Progenitor cell of endocrine pancreas (in vitro differentiated cells): ENCODE results near the gene ADGRG6. TPM values are rescaled to one million over a fixed set of nuclear protein-coding genes. Genes with fewer than 3 reads are reported as not detected.

ENCODE experiments used
- DNase-seq: peaks from one replicate; pipeline ENCODE4 v3.0.0; 2021; ENCODE audit warnings: low spot score; ENCODE audit not compliant: unreplicated experiment
- H3K27ac Mint-ChIP-seq: 2 replicates; pipeline ENCODE4 v1.8.0; 2021; ENCODE audit warnings: mild to moderate bottlenecking, moderate library complexity, mixed read lengths
- H3K27me3 Mint-ChIP-seq: 2 replicates; pipeline ENCODE4 v1.8.0; 2021; ENCODE audit warnings: mixed read lengths
- H3K36me3 Mint-ChIP-seq: 2 replicates; pipeline ENCODE4 v1.8.0; 2022; ENCODE audit warnings: mixed read lengths; ENCODE audit not compliant: insufficient read depth
- H3K4me1 Mint-ChIP-seq: 2 replicates; pipeline ENCODE4 v1.8.0; 2021; ENCODE audit warnings: low read depth, mixed read lengths
- H3K4me3 Mint-ChIP-seq: 2 replicates; pipeline ENCODE4 v1.8.0; 2021; ENCODE audit warnings: low read depth, mild to moderate bottlenecking, moderate library complexity, mixed read lengths
- H3K9me3 Mint-ChIP-seq: 2 replicates; pipeline ENCODE4 v1.8.0; 2021; ENCODE audit warnings: low read depth, mixed read lengths
- total RNA-seq: library from RNA; stranded (reverse); gene quantifications from 2 replicates; pipeline ENCODE4 v1.2.1, GENCODE V29; 2021
- TF ChIP-seq, protein P1 (sequence below): fragments of 200-600 bp; sonication (generic); IDR thresholded peaks from one replicate; pipeline ENCODE4 v1.5.0; 2021; ENCODE audit warnings: antibody characterized with exemption, mild to moderate bottlenecking; ENCODE audit not compliant: unreplicated experiment

ADGRG6 gene
- total RNA-seq, 1 donor from 2014 or later, result 126 TPM

DNA sequence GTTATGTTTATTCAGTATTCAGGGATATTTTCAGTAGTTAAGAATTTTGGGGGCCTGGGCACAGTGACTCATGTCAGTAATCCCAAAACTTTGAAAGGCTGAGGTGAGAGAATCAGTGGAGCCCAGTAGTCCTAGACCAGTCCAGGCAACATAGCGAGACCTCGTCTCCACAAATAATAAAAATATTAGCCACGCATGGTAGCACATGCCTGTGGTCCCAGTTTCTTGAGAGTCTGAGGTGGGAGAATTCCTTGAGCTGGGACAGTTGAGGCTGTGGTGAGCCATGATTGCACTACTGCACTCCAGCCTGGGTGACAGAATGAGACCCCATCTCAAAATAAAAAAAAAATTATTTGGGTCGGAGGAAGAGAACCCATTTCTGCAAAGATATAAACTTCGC, 20.3 kb downstream of the ADGRG6 start:
- TF ChIP-seq, protein P1, sequence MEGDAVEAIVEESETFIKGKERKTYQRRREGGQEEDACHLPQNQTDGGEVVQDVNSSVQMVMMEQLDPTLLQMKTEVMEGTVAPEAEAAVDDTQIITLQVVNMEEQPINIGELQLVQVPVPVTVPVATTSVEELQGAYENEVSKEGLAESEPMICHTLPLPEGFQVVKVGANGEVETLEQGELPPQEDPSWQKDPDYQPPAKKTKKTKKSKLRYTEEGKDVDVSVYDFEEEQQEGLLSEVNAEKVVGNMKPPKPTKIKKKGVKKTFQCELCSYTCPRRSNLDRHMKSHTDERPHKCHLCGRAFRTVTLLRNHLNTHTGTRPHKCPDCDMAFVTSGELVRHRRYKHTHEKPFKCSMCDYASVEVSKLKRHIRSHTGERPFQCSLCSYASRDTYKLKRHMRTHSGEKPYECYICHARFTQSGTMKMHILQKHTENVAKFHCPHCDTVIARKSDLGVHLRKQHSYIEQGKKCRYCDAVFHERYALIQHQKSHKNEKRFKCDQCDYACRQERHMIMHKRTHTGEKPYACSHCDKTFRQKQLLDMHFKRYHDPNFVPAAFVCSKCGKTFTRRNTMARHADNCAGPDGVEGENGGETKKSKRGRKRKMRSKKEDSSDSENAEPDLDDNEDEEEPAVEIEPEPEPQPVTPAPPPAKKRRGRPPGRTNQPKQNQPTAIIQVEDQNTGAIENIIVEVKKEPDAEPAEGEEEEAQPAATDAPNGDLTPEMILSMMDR, result no peak
- no peaks in the 10 kb centered on the region for H3K9me3 Mint-ChIP-seq
- peaks cover 44% of the 10 kb centered on the region for H3K4me1 Mint-ChIP-seq
- no peaks in the 10 kb centered on the region for H3K27me3 Mint-ChIP-seq
- H3K4me3 Mint-ChIP-seq, result no peak overlapping the region
- DNase-seq, result no peak
- peaks cover 6% of the 10 kb centered on the region for H3K36me3 Mint-ChIP-seq
- no peak overlapping the region for H3K27ac Mint-ChIP-seq

DNA sequence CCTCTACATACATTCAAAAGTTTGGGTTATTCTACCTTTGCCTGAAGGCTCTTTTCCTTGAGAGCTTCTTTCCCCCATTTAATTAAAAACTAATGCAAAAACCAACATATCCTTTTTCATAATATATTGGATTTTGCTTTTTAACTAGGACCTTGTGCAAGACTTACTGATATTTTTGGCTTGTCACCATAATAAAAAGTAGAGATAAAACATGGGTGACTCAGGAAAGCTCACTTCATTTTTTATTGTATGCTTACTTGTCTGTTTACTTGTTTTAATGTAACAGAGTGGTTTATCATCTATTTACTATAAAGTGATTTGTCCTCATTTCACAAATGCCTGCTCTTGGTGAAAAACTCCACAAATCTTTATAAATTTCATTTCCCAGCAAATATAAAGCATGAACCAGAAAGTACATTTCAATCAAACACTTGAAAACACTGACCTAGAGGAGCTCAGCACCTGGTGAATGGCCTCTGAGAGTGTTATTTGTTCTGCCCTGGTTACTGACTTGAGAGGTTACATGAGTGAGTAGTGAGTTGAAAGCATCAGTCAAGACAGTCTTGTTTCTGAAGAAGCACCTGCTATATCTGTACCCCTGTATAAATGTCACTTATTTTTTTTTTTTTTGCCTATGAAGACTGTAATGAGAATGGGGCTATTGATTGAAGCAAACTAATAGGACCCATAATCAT, 20.8 kb downstream of the ADGRG6 start:
- H3K4me1 Mint-ChIP-seq, result peaks cover 40% of the 10 kb centered on the region
- no peak overlapping the region for H3K4me3 Mint-ChIP-seq
- TF ChIP-seq, protein P1, result no peak
- H3K9me3 Mint-ChIP-seq, result no peaks in the 10 kb centered on the region
- no peak for DNase-seq
- peaks cover 6% of the 10 kb centered on the region for H3K36me3 Mint-ChIP-seq
- peak overlapping the region; percentile 95 for H3K27ac Mint-ChIP-seq
- no peaks in the 10 kb centered on the region for H3K27me3 Mint-ChIP-seq

DNA sequence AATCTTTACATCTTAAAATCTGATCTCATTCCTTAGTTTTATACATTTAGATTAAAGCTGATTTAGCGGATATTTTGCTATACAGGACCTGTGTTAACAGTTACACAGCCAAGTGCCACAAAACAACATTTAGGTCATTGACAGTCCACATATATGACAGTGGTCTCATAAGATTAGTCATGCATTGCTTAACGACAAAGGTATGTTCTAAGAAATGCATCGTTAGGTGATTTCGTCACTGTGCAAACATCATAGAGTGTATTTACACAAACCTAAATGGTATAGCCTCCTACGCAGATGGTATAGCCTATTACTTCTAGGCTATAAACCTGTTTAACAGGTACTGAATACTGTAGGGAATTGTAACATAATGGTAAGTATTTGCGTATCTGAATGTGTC, 21.6 kb downstream of the ADGRG6 start:
- TF ChIP-seq, protein P1, result no peak
- Mint-ChIP-seq H3K27me3 (no peaks in the 10 kb centered on the region), H3K36me3 (peaks cover 9% of the 10 kb centered on the region), H3K9me3 (no peaks in the 10 kb centered on the region), H3K27ac (peak overlapping the region; percentile 95), H3K4me1 (peaks cover 40% of the 10 kb centered on the region), H3K4me3 (no peak overlapping the region)
- DNase-seq, result no peak

DNA sequence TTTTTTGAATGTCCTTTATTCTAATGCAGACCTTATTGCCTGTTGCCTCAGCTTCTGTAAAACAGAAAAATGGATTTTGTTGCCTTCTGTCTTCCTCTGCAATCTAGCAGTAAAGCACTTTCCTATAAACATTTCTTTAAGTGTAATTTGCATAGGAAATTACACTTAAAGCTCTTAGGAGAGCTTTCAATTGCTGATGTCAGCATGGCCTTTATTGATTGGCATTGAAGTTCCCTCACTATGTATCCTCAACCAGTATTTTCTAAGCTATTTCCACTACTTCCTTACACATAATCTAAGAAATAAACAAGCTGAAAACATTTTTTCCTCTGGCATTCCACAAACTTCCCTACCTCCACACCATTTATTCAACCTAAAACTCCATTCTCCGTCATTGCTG, 22.3 kb downstream of the ADGRG6 start:
- Mint-ChIP-seq H3K4me1 (peaks cover 36% of the 10 kb centered on the region), H3K4me3 (no peak overlapping the region), H3K36me3 (peaks cover 10% of the 10 kb centered on the region), H3K9me3 (no peaks in the 10 kb centered on the region), H3K27me3 (no peaks in the 10 kb centered on the region), H3K27ac (peak overlapping the region; percentile 95)
- TF ChIP-seq, protein P1, result no peak
- DNase-seq, result no peak

DNA sequence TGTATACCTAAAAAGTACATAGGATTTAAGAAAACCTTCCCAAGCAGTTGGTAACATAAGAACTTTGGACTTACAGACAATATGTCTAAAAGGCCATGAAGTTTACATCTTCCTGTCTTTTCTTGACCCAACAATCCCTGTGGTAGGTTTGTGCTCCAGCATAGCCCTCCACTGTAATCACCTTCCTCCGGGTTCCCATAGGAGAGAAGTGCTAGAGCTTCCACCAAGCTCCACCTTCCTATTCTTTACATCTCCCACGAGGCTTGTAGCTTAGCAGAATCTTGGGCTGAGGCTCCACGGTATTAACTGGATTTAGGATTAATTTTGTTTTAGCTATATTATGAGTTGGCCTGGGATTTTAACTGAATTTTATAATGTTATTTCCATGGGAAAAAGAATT, 23.3 kb downstream of the ADGRG6 start:
- DNase-seq, result no peak
- Mint-ChIP-seq H3K4me3 (no peak overlapping the region), H3K9me3 (no peaks in the 10 kb centered on the region), H3K4me1 (peaks cover 42% of the 10 kb centered on the region), H3K27me3 (no peaks in the 10 kb centered on the region), H3K36me3 (peaks cover 10% of the 10 kb centered on the region), H3K27ac (peak overlapping the region; percentile 23)
- TF ChIP-seq, protein P1, result no peak
